ENCODE data around the gene KLHL22.
"Not testable (repeated sequence)": the region's sequence is repeated elsewhere in the genome, so short reads cannot be mapped to it uniquely, and the experiment has no call there.

DNA sequence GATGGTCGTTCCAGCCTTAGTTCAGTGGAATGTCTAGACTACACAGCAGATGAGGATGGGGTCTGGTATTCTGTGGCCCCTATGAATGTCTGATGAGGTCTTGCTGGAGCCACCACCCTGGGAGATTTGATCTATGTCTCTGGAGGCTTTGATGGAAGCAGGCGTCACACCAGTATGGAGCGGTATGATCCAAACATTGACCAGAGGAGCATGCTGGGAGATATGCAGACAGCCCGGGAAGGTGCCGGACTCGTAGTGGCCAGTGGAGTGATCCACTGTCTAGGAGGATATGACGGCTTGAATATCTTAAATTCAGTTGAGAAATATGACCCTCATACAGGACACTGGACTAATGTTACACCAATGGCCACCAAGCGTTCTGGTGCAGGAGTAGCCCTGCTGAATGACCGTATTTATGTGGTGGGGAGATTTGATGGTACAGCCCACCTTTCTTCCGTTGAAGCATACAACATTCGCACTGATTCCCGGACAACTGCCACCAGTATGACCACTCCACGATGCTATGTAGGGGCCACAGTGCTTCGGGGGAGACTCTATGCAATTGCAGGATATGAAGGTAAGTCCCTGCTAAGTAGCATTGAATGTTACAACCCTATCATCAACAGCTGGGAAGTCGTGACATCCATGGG lies 44.3 kb downstream of the KLHL22 start:
- TF ChIP-seq, protein P1, sequence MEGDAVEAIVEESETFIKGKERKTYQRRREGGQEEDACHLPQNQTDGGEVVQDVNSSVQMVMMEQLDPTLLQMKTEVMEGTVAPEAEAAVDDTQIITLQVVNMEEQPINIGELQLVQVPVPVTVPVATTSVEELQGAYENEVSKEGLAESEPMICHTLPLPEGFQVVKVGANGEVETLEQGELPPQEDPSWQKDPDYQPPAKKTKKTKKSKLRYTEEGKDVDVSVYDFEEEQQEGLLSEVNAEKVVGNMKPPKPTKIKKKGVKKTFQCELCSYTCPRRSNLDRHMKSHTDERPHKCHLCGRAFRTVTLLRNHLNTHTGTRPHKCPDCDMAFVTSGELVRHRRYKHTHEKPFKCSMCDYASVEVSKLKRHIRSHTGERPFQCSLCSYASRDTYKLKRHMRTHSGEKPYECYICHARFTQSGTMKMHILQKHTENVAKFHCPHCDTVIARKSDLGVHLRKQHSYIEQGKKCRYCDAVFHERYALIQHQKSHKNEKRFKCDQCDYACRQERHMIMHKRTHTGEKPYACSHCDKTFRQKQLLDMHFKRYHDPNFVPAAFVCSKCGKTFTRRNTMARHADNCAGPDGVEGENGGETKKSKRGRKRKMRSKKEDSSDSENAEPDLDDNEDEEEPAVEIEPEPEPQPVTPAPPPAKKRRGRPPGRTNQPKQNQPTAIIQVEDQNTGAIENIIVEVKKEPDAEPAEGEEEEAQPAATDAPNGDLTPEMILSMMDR (conservative IDR thresholded peaks at IDR 0.05; ENCODE audit: low read depth, low read length) = not testable (repeated sequence)
- not testable (repeated sequence) for TF ChIP-seq FOS (IDR thresholded peaks at IDR 0.05; ENCODE audit: low read depth, low read length); RFX5 (IDR thresholded peaks at IDR 0.05; ENCODE audit: low read depth, low read length); POLR2A (IDR thresholded peaks at IDR 0.05; ENCODE audit: low read depth, low read length); CEBPB (IDR thresholded peaks at IDR 0.05; ENCODE audit: low read depth, low read length); SMC3 (IDR thresholded peaks at IDR 0.05; ENCODE audit: low read depth, low read length); BHLHE40 (IDR thresholded peaks at IDR 0.05; ENCODE audit: low read depth, low read length); MAFK (IDR thresholded peaks at IDR 0.05; ENCODE audit: low read depth, low read length); RAD21 (IDR thresholded peaks at IDR 0.05; ENCODE audit: low read length); MXI1 (IDR thresholded peaks at IDR 0.05; ENCODE audit: borderline replicate concordance, low read depth, low read length); MAZ (IDR thresholded peaks at IDR 0.05; ENCODE audit: borderline replicate concordance, low read depth, low read length); RCOR1 (IDR thresholded peaks at IDR 0.05; ENCODE audit: insufficient replicate concordance, low read length)
- TF ChIP-seq, protein P2, sequence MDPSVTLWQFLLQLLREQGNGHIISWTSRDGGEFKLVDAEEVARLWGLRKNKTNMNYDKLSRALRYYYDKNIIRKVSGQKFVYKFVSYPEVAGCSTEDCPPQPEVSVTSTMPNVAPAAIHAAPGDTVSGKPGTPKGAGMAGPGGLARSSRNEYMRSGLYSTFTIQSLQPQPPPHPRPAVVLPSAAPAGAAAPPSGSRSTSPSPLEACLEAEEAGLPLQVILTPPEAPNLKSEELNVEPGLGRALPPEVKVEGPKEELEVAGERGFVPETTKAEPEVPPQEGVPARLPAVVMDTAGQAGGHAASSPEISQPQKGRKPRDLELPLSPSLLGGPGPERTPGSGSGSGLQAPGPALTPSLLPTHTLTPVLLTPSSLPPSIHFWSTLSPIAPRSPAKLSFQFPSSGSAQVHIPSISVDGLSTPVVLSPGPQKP (IDR thresholded peaks at IDR 0.05; ENCODE audit: borderline replicate concordance, low read depth, low read length) = not testable (repeated sequence)
- TF ChIP-seq, protein P3, sequence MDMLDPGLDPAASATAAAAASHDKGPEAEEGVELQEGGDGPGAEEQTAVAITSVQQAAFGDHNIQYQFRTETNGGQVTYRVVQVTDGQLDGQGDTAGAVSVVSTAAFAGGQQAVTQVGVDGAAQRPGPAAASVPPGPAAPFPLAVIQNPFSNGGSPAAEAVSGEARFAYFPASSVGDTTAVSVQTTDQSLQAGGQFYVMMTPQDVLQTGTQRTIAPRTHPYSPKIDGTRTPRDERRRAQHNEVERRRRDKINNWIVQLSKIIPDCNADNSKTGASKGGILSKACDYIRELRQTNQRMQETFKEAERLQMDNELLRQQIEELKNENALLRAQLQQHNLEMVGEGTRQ (IDR thresholded peaks at IDR 0.05; ENCODE audit: low read depth, low read length) = not testable (repeated sequence)

Data from IMR-90 (cell line).